SJSA1 (cell line): ENCODE data around the gene RICTOR. TPM values are rescaled to one million over a fixed set of nuclear protein-coding genes. Genes with fewer than 3 reads are reported as not detected.
"Not testable (repeated sequence)": the region's sequence is repeated elsewhere in the genome, so short reads cannot be mapped to it uniquely, and the experiment has no call there.

Experiments used
- DNase-seq, 2 experiments: peaks; one replicate each; pipeline ENCODE4 v3.0.0-alpha.2; 2015 to 2020; ENCODE audit warnings: low spot score in 2 of 2, low read depth in 1 of 2
- H3K27ac ChIP-seq: fragments of 250-450 bp; sonication (Bioruptor Pico); 2 replicates; pipeline ENCODE4 v1.5.1; 2020; ENCODE audit warnings: mild to moderate bottlenecking, moderate library complexity
- H3K27me3 ChIP-seq: fragments of 250-450 bp; sonication (Bioruptor Pico); replicated peaks from 2 replicates; pipeline ENCODE4 v1.5.1; 2020; ENCODE audit warnings: mild to moderate bottlenecking, moderate library complexity
- H3K36me3 ChIP-seq: fragments of 250-450 bp; sonication (Bioruptor Pico); 2 replicates; pipeline ENCODE4 v1.5.1; 2020; ENCODE audit warnings: mild to moderate bottlenecking
- H3K4me1 ChIP-seq: fragments of 250-450 bp; sonication (Bioruptor Pico); replicated peaks from 2 replicates; pipeline ENCODE4 v1.6.1; 2021; ENCODE audit warnings: mild to moderate bottlenecking
- H3K4me3 ChIP-seq: fragments of 250-450 bp; sonication (Bioruptor Pico); 2 replicates; pipeline ENCODE4 v1.5.1; 2020; ENCODE audit warnings: mild to moderate bottlenecking
- H3K9me3 ChIP-seq: fragments of 250-450 bp; sonication (Bioruptor Pico); replicated peaks from 2 replicates; pipeline ENCODE4 v1.5.1; 2020; ENCODE audit warnings: mild to moderate bottlenecking
- total RNA-seq: library from RNA; depleted of rRNA; stranded (reverse); fragments of >200 nt; shearing (Covaris generic); gene quantifications from 2 replicates; pipeline ENCODE4 v1.2.3, GENCODE V29; 2014

Gene RICTOR
- total RNA-seq, 1 experiment from 2014 or later = 16.8 TPM

- H3K27ac ChIP-seq = no peak overlapping the region
- peaks cover 10% of the 10 kb centered on the region for H3K36me3 ChIP-seq
- H3K9me3 ChIP-seq = no peaks in the 10 kb centered on the region
- no peak for DNase-seq
- H3K27me3 ChIP-seq = no peaks in the 10 kb centered on the region
- peaks cover 6% of the 10 kb centered on the region for H3K4me1 ChIP-seq
- H3K4me3 ChIP-seq = no peak overlapping the region
Measured at GRCh38 chr5:39021413-39021812, 52.8 kb downstream of the RICTOR start.

- no peak for DNase-seq
Measured at GRCh38 chr5:39020458-39020857, 53.7 kb downstream of the RICTOR start.

GRCh38 chr5:39019254-39019653 is 54.9 kb downstream of the RICTOR start:
- Histone ChIP-seq H3K36me3 (peaks cover 10% of the 10 kb centered on the region), H3K27ac (no peak overlapping the region), H3K27me3 (no peaks in the 10 kb centered on the region), H3K4me1 (peaks cover 23% of the 10 kb centered on the region), H3K4me3 (no peak overlapping the region), H3K9me3 (no peaks in the 10 kb centered on the region)
- DNase-seq = no peak

More at GRCh38 chr5:39020458-39020857, 53.7 kb downstream of the RICTOR start:
- Histone ChIP-seq H3K4me1 (peaks cover 15% of the 10 kb centered on the region), H3K9me3 (no peaks in the 10 kb centered on the region), H3K27ac (no peak overlapping the region), H3K4me3 (no peak overlapping the region), H3K36me3 (peaks cover 10% of the 10 kb centered on the region), H3K27me3 (no peaks in the 10 kb centered on the region)

DNA sequence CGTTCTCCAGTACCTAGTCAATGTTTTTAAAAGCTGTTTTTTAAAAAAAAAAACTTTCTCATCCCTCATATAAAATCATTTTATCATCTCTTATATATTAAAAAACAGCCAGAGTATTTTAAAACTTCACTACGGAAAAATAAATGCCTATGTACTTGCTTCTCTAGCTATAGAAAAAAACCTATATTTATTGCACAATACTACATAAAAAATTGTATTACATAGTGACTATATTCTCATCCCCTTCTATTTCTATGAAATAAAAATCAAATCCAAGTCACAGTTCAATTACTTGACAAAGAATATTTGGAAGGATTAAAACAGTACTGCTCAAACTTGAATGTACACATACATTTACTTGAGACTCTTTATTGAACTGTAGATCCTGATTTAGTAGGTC is 56.7 kb downstream of the RICTOR start:
- no peaks in the 10 kb centered on the region for H3K27me3 ChIP-seq
- peaks cover 31% of the 10 kb centered on the region for H3K4me1 ChIP-seq
- H3K4me3 ChIP-seq = no peak overlapping the region
- peaks cover 24% of the 10 kb centered on the region for H3K36me3 ChIP-seq
- peaks cover 2% of the 10 kb centered on the region; the same call in 1 of the 2 replicates for H3K9me3 ChIP-seq
- no peak for DNase-seq
- no peak overlapping the region for H3K27ac ChIP-seq

DNA sequence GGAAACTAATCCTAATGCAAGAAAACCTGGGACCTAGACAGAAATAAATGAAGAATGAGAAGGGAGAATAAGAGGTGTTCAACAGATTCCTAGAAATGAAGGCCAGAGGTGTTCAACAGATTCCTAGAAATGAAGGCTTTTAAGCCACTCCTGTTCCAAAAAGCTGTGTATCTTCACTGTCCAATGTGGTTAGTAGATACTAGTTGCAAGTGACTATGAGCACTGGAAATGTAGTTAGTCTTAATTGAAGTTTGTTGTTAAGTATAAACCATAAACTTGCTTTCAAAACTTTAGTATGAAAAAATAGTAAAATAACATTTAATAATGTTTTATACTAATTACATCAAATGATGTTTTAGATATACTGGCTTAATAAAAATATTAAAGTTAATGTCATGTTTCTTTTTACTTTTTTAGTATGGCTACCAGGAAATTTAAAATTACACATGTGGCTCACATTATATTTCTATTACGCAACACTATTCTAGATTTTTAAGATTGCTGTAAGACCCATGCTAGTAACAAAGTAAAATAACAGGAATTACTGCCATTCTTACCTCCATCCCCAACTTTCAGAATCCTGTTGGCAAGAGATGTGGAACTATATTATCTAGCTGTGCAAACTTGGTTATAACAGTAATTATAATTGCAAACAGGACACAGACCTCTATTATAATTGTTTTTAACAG is 57.5 kb downstream of the RICTOR start:
- H3K9me3 ChIP-seq = peaks cover 7% of the 10 kb centered on the region; the same call in 1 of the 2 replicates
- H3K4me1 ChIP-seq = peaks cover 31% of the 10 kb centered on the region
- no peak overlapping the region for H3K27ac ChIP-seq
- no peak overlapping the region for H3K4me3 ChIP-seq
- H3K36me3 ChIP-seq = peaks cover 32% of the 10 kb centered on the region
- H3K27me3 ChIP-seq = no peaks in the 10 kb centered on the region
- no peak for DNase-seq

- Histone ChIP-seq H3K9me3 (peaks cover 8% of the 10 kb centered on the region), H3K27me3 (no peaks in the 10 kb centered on the region), H3K36me3 (peaks cover 40% of the 10 kb centered on the region), H3K4me3 (no peak overlapping the region), H3K4me1 (peaks cover 31% of the 10 kb centered on the region), H3K27ac (peak overlapping the region; percentile 81)
- peak in 1 of 2 experiments; percentile 39 for DNase-seq
Measured at GRCh38 chr5:39015743-39016586, 58.2 kb downstream of the RICTOR start.

GRCh38 chr5:39014561-39014960 is 59.6 kb downstream of the RICTOR start:
- Histone ChIP-seq H3K36me3 (peaks cover 34% of the 10 kb centered on the region), H3K27me3 (no peaks in the 10 kb centered on the region), H3K9me3 (peaks cover 9% of the 10 kb centered on the region), H3K4me1 (peaks cover 31% of the 10 kb centered on the region), H3K4me3 (no peak overlapping the region), H3K27ac (peak overlapping the region; percentile 81)
- peak; percentile 46 to 48 for DNase-seq

GRCh38 chr5:39013938-39014337 is 60.3 kb downstream of the RICTOR start:
- Histone ChIP-seq H3K4me1 (peaks cover 31% of the 10 kb centered on the region), H3K36me3 (peaks cover 31% of the 10 kb centered on the region), H3K27me3 (no peaks in the 10 kb centered on the region), H3K27ac (peak overlapping the region; percentile 81), H3K9me3 (peaks cover 9% of the 10 kb centered on the region), H3K4me3 (no peak overlapping the region)
- DNase-seq = no peak

- not testable (repeated sequence) for H3K27me3 ChIP-seq, H3K27ac ChIP-seq, H3K9me3 ChIP-seq, DNase-seq, H3K4me3 ChIP-seq
- Histone ChIP-seq H3K4me1 (peaks cover 25% of the 10 kb centered on the region), H3K36me3 (peaks cover 31% of the 10 kb centered on the region)
Measured at GRCh38 chr5:39010958-39011357, 63.2 kb downstream of the RICTOR start.

DNA sequence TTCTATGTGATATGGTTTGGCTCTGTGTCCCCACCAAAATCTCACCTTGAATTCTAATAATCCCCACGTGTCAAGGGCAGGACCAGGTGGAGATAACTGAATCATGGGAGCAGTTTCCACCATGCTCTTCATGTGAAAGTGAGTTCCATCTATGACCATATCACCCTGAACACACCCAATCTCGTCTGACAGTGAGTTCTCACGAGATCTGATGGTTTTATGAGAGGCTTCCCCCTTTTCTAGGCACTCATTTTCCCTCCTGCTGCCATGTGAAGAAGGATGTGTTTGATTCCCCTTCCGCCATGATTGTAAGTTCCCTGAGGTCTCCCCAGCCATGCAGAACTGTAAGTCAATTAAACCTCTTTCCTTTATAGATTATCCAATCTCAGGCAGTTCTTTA is 64.2 kb downstream of the RICTOR start:
- no peak overlapping the region for H3K27ac ChIP-seq
- peaks cover 9% of the 10 kb centered on the region for H3K9me3 ChIP-seq
- no peak overlapping the region for H3K4me3 ChIP-seq
- no peaks in the 10 kb centered on the region for H3K27me3 ChIP-seq
- DNase-seq = no peak
- peaks cover 31% of the 10 kb centered on the region for H3K36me3 ChIP-seq
- H3K4me1 ChIP-seq = peaks cover 15% of the 10 kb centered on the region

GRCh38 chr5:39009280-39009679 is 64.9 kb downstream of the RICTOR start:
- Histone ChIP-seq H3K4me1 (peaks cover 8% of the 10 kb centered on the region), H3K4me3 (no peak overlapping the region), H3K27ac (no peak overlapping the region), H3K36me3 (peaks cover 31% of the 10 kb centered on the region), H3K27me3 (no peaks in the 10 kb centered on the region), H3K9me3 (peaks cover 9% of the 10 kb centered on the region)
- no peak for DNase-seq

GRCh38 chr5:39006650-39007049 is 67.5 kb downstream of the RICTOR start:
- Histone ChIP-seq H3K4me3 (no peak overlapping the region), H3K9me3 (peaks cover 2% of the 10 kb centered on the region; the same call in 1 of the 2 replicates), H3K36me3 (peaks cover 8% of the 10 kb centered on the region), H3K27me3 (no peaks in the 10 kb centered on the region), H3K4me1 (no peaks in the 10 kb centered on the region), H3K27ac (no peak overlapping the region)
- DNase-seq = no peak

DNA sequence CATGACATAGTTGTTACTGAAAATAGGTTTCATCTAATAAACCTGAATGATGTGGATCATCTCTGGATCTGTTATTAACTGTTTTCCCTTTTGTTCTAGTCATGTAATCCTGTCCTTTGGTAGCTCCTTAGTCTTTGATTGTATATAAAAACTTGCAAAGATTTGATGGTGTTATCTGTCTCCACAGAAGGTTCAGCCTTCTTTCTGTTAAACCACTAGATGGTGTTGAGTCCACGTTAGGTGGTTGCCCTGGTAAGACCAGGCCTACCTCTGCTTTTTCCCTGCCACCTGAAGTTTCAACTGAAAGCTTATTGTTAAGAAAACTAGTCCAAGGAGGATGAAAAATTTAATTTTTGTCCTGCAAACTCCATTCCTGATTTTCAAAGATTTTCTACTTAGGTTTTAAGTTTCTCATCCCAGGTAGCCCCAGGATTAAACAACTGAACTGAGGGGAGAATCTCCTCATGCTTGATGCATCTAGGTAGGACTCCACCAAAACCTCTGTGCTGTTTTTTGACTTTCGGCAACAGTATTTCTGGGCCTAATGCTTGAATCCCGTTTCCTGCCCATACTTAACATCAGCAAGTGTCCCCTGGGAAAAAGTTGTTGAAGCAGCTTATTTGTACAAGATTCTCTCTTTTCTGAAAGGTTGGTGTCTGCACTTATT is 68.5 kb downstream of the RICTOR start:
- H3K4me3 ChIP-seq = no peak overlapping the region
- no peaks in the 10 kb centered on the region; the same call in 1 of the 2 replicates for H3K36me3 ChIP-seq
- no peaks in the 10 kb centered on the region for H3K4me1 ChIP-seq
- H3K27me3 ChIP-seq = no peaks in the 10 kb centered on the region
- no peaks in the 10 kb centered on the region for H3K9me3 ChIP-seq
- DNase-seq = no peak
- no peak overlapping the region for H3K27ac ChIP-seq

DNA sequence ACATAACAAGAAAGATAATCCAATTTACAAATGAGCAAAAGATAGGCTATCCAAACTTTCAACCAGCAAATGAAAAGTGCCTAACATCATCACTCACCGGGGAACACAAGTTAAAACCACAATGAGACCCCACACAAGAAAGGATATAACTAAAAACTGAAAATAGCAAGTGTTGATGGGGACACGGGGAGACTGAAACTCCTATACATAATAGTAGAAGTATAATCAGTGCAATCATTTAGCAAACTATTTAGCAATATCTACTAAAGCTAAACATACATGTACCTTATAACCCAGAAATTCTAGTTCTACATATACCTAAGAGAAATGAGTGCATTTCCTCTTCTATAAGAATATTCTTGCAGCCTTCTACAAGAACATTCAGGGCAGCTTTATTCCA is 72.5 kb downstream of the RICTOR start:
- no peak overlapping the region for H3K27ac ChIP-seq
- no peaks in the 10 kb centered on the region for H3K9me3 ChIP-seq
- peaks cover 5% of the 10 kb centered on the region; the same call in 1 of the 2 replicates for H3K36me3 ChIP-seq
- no peak for DNase-seq
- H3K4me1 ChIP-seq = no peaks in the 10 kb centered on the region
- H3K27me3 ChIP-seq = no peaks in the 10 kb centered on the region
- no peak overlapping the region for H3K4me3 ChIP-seq
